ENCODE data around the gene CDH5.
A peak's percentile ranks its signal among the peaks of the same experiment; 100 is the strongest.
"Not testable (repeated sequence)": the region's sequence is repeated elsewhere in the genome, so short reads cannot be mapped to it uniquely, and the experiment has no call there.

CDH5 gene

GRCh38 chr16:66439051-66439730, 72.7 kb downstream of the CDH5 start:
- no peak for DNase-seq

- DNase-seq: no peak
These were observed 73.8 kb downstream of the CDH5 start for GRCh38 chr16:66440271-66440802.

GRCh38 chr16:66440970-66441369, 74.5 kb downstream of the CDH5 start:
- no peak for DNase-seq

- DNase-seq: no peak
These were observed 75.3 kb downstream of the CDH5 start for GRCh38 chr16:66441586-66442375.

GRCh38 chr16:66442502-66443268, 76.2 kb downstream of the CDH5 start:
- no peak for DNase-seq

- no peak for DNase-seq
These were observed 76.8 kb downstream of the CDH5 start for GRCh38 chr16:66443269-66443652.

GRCh38 chr16:66444049-66444481, 77.6 kb downstream of the CDH5 start:
- peak in 3 of 4 experiments; percentile 13 to 51 (median 30) for DNase-seq

- DNase-seq: no peak
These were observed 80.2 kb downstream of the CDH5 start for GRCh38 chr16:66446737-66447136.

- no peak for DNase-seq
These were observed 81.0 kb downstream of the CDH5 start for GRCh38 chr16:66447491-66447890.

- DNase-seq: no peak
These were observed 85.1 kb downstream of the CDH5 start for GRCh38 chr16:66451548-66451947.

GRCh38 chr16:66453230-66453629, 86.7 kb downstream of the CDH5 start:
- not testable (repeated sequence) for DNase-seq
